Measurements from ENCODE around the gene CEP63. TPM values are rescaled to one million over a fixed set of nuclear protein-coding genes. Genes with fewer than 3 reads are reported as not detected.

CEP63 gene
- total RNA-seq, 1 donor: 13.8 TPM

- no peak overlapping the region for H3K4me3 ChIP-seq (ENCODE audit: low read depth, low read length)
- peak; percentile 18 for DNase-seq (ENCODE audit: low read depth)
- TF ChIP-seq CTCF (IDR thresholded peaks at IDR 0.05; ENCODE audit: insufficient read depth, low read depth, low read length): no peak
These were observed 66.9 kb downstream of the CEP63 start for GRCh38 chr3:134552784-134553183.

GRCh38 chr3:134559591-134559990 is 73.7 kb downstream of the CEP63 start:
- H3K4me3 ChIP-seq (ENCODE audit: low read depth, low read length): no peak overlapping the region
- DNase-seq (ENCODE audit: low read depth): no peak
- TF ChIP-seq CTCF (IDR thresholded peaks at IDR 0.05; ENCODE audit: insufficient read depth, low read depth, low read length): no peak

- no peak overlapping the region for H3K4me3 ChIP-seq (ENCODE audit: low read depth, low read length)
- no peak for TF ChIP-seq CTCF (IDR thresholded peaks at IDR 0.05; ENCODE audit: insufficient read depth, low read depth, low read length)
- DNase-seq (ENCODE audit: low read depth): no peak
These were observed 76.2 kb downstream of the CEP63 start for GRCh38 chr3:134562055-134562454.

GRCh38 chr3:134563601-134564000 is 77.7 kb downstream of the CEP63 start:
- no peak for TF ChIP-seq CTCF (IDR thresholded peaks at IDR 0.05; ENCODE audit: insufficient read depth, low read depth, low read length)
- H3K4me3 ChIP-seq (ENCODE audit: low read depth, low read length): no peak overlapping the region
- no peak for DNase-seq (ENCODE audit: low read depth)

GRCh38 chr3:134564991-134565390 is 79.1 kb downstream of the CEP63 start:
- TF ChIP-seq CTCF (IDR thresholded peaks at IDR 0.05; ENCODE audit: insufficient read depth, low read depth, low read length): no peak
- peak; percentile 63 for DNase-seq (ENCODE audit: low read depth)
- no peak overlapping the region for H3K4me3 ChIP-seq (ENCODE audit: low read depth, low read length)

- DNase-seq (ENCODE audit: low read depth): no peak
These were observed 81.7 kb downstream of the CEP63 start for GRCh38 chr3:134567605-134568004.

More at GRCh38 chr3:134567605-134568004, 81.7 kb downstream of the CEP63 start:
- TF ChIP-seq CTCF (IDR thresholded peaks at IDR 0.05; ENCODE audit: insufficient read depth, low read depth, low read length): no peak
- no peak overlapping the region for H3K4me3 ChIP-seq (ENCODE audit: low read depth, low read length)

Measured in fibroblast of villous mesenchyme (primary cell).